WTC11 (cell line): ENCODE data around the gene CARD19. TPM values are rescaled to one million over a fixed set of nuclear protein-coding genes. Genes with fewer than 3 reads are reported as not detected.

Experiments used
- ATAC-seq: fragments of 200-7000 bp; cut with Tn5 transposase; 2 replicates; pipeline ENCODE4 v1.10.0; 2021; ENCODE audit warnings: mild to moderate bottlenecking, moderate library complexity
- CTCF ChIA-PET: fragments of 300-600 bp; sonication (Branson Sonifier 250); formaldehyde crosslinking; loops from one replicate; lab custom pipeline; 2021; ENCODE audit warnings: antibody characterized with exemption; lab: Charles Lee
- POLR2A ChIA-PET: fragments of 350-600 bp; sonication (Branson Sonifier 250); formaldehyde crosslinking; loops from one replicate; lab custom pipeline; 2021; ENCODE audit warnings: antibody characterized with exemption; lab: Charles Lee
- DNase-seq: peaks from one replicate; pipeline ENCODE4 v3.0.0; 2021; ENCODE audit warnings: low spot score
- H3K27ac Mint-ChIP-seq: 2 replicates; pipeline ENCODE4 v1.8.0; 2021; ENCODE audit warnings: mixed read lengths
- H3K27me3 Mint-ChIP-seq: 2 replicates; pipeline ENCODE4 v1.8.0; 2021; ENCODE audit warnings: low read depth, mild to moderate bottlenecking, moderate library complexity, mixed read lengths
- H3K36me3 Mint-ChIP-seq: 2 replicates; pipeline ENCODE4 v1.8.0; 2021; ENCODE audit warnings: mixed read lengths
- H3K4me1 Mint-ChIP-seq: 2 replicates; pipeline ENCODE4 v1.8.0; 2022; ENCODE audit warnings: mixed read lengths
- H3K4me3 Mint-ChIP-seq: 2 replicates; pipeline ENCODE4 v1.8.0; 2021; ENCODE audit warnings: mild to moderate bottlenecking, moderate library complexity, mixed read lengths
- H3K9me3 Mint-ChIP-seq: 2 replicates; pipeline ENCODE4 v1.8.0; 2021; ENCODE audit warnings: mixed read lengths
- CBFB ChIP-seq: sonication (generic); formaldehyde crosslinking; IDR thresholded peaks from 2 replicates; pipeline ENCODE4 v1.8.1; 2022; ENCODE audit warnings: mild to moderate bottlenecking, low read depth, missing genetic modification reagents
- CREB1 ChIP-seq: sonication (generic); formaldehyde crosslinking; IDR thresholded peaks from 2 replicates; pipeline ENCODE4 v1.8.0; 2023; ENCODE audit warnings: mild to moderate bottlenecking, missing genetic modification reagents
- FOXJ3 ChIP-seq: sonication (generic); formaldehyde crosslinking; IDR thresholded peaks from 2 replicates; pipeline ENCODE4 v1.9.0; 2021; ENCODE audit warnings: missing genetic modification reagents, mild to moderate bottlenecking, borderline replicate concordance
- GABPB1 ChIP-seq: sonication (generic); formaldehyde crosslinking; IDR thresholded peaks from 2 replicates; pipeline ENCODE4 v1.8.1; 2023; ENCODE audit warnings: mild to moderate bottlenecking, missing genetic modification reagents
- GRHL2 ChIP-seq: fragments of 250-450 bp; sonication (Bioruptor Pico); IDR thresholded peaks from 2 replicates; pipeline ENCODE4 v1.8.0; 2022; ENCODE audit warnings: mild to moderate bottlenecking, moderate library complexity; ENCODE audit not compliant: insufficient replicate concordance, severe bottlenecking
- JUN ChIP-seq: sonication (generic); formaldehyde crosslinking; IDR thresholded peaks from 2 replicates; pipeline ENCODE4 v1.8.0; 2023; ENCODE audit warnings: mild to moderate bottlenecking, missing genetic modification reagents
- MYBL2 ChIP-seq: sonication (generic); formaldehyde crosslinking; IDR thresholded peaks from 2 replicates; pipeline ENCODE4 v1.8.1; 2023; ENCODE audit warnings: mild to moderate bottlenecking, moderate library complexity, missing genetic modification reagents
- NFE2L1 ChIP-seq: sonication (generic); formaldehyde crosslinking; IDR thresholded peaks from 2 replicates; pipeline ENCODE4 v1.8.1; 2023; ENCODE audit warnings: missing genetic modification reagents
- PRRX2 ChIP-seq: fragments of 250-450 bp; sonication (Bioruptor Pico); IDR thresholded peaks from 2 replicates; pipeline ENCODE4 v1.8.0; 2021; ENCODE audit warnings: mild to moderate bottlenecking
- SMAD4 ChIP-seq: sonication (generic); formaldehyde crosslinking; IDR thresholded peaks from 2 replicates; pipeline ENCODE4 v1.8.0; 2022; ENCODE audit warnings: mild to moderate bottlenecking, missing genetic modification reagents
- SOX15 ChIP-seq: fragments of 250-450 bp; sonication (Bioruptor Pico); IDR thresholded peaks from 2 replicates; pipeline ENCODE4 v1.9.0; 2021; ENCODE audit warnings: mild to moderate bottlenecking
- ZBTB21 ChIP-seq: sonication (generic); formaldehyde crosslinking; IDR thresholded peaks from 2 replicates; pipeline ENCODE4 v1.8.1; 2023; ENCODE audit warnings: mild to moderate bottlenecking, missing genetic modification reagents, borderline replicate concordance
- ZNF138 ChIP-seq: sonication (generic); formaldehyde crosslinking; conservative IDR thresholded peaks from 2 replicates; pipeline ENCODE4 v1.8.1; 2022; ENCODE audit warnings: mild to moderate bottlenecking, moderate library complexity, missing genetic modification reagents
- ZNF416 ChIP-seq: fragments of 250-450 bp; sonication (Bioruptor Pico); IDR thresholded peaks from 2 replicates; pipeline ENCODE4 v1.9.0; 2021; ENCODE audit warnings: mild to moderate bottlenecking, inconsistent platforms
- total RNA-seq: library from RNA; stranded (reverse); gene quantifications from 3 replicates; pipeline ENCODE4 v1.2.3, GENCODE V29; 2021
- TF ChIP-seq, protein P1 (sequence below): sonication (generic); formaldehyde crosslinking; IDR thresholded peaks from 2 replicates; pipeline ENCODE4 v1.8.0; 2023; ENCODE audit warnings: mild to moderate bottlenecking, missing genetic modification reagents
- TF ChIP-seq, protein P2 (sequence below): sonication (generic); formaldehyde crosslinking; IDR thresholded peaks from 2 replicates; pipeline ENCODE4 v1.8.1; 2022; ENCODE audit warnings: mild to moderate bottlenecking, moderate library complexity, missing genetic modification reagents
- TF ChIP-seq, protein P3 (sequence below): fragments of 200-600 bp; IDR thresholded peaks from 2 replicates; pipeline ENCODE4 v1.8.0; 2022; ENCODE audit warnings: antibody characterized with exemption
- TF ChIP-seq, protein P4 (sequence below): sonication (generic); formaldehyde crosslinking; IDR thresholded peaks from 2 replicates; pipeline ENCODE4 v1.8.1; 2022; ENCODE audit warnings: low read depth, mild to moderate bottlenecking, moderate library complexity, missing genetic modification reagents, borderline replicate concordance
- TF ChIP-seq, protein P5 (sequence below): sonication (generic); formaldehyde crosslinking; IDR thresholded peaks from 2 replicates; pipeline ENCODE4 v1.8.0; 2022; ENCODE audit warnings: missing genetic modification reagents
- TF ChIP-seq, protein P6 (sequence below): sonication (generic); formaldehyde crosslinking; IDR thresholded peaks from 2 replicates; pipeline ENCODE4 v1.8.1; 2023; ENCODE audit warnings: mild to moderate bottlenecking, missing genetic modification reagents, moderate library complexity

CARD19 gene
- total RNA-seq, 1 experiment from 2014 or later = 34.5 TPM

DNA sequence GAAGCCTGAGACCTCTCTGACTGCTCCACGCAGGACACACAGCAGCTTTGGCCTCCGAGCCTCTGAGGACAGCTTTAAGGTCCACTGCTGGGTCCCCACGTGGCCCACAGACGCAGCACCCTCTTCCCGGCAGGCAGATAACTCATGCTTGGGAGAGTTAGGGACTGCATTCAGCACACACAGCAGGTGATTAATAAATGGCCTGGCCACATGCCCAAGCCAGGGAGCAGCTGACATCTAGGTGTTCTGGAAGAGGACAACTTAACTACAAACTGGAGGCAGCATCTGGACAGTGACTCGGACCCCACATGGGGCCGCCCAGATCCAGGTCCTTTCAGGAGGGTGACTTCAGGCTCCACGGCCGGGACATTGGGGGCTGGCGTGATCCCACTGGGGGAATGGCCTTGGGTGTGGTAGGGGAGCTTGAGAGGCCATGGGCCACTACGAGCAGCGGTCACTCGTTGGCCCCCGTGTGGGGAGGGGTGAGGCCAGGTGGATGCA lies 26.8 kb downstream of the CARD19 start (continued):
- TF ChIP-seq, protein P1, sequence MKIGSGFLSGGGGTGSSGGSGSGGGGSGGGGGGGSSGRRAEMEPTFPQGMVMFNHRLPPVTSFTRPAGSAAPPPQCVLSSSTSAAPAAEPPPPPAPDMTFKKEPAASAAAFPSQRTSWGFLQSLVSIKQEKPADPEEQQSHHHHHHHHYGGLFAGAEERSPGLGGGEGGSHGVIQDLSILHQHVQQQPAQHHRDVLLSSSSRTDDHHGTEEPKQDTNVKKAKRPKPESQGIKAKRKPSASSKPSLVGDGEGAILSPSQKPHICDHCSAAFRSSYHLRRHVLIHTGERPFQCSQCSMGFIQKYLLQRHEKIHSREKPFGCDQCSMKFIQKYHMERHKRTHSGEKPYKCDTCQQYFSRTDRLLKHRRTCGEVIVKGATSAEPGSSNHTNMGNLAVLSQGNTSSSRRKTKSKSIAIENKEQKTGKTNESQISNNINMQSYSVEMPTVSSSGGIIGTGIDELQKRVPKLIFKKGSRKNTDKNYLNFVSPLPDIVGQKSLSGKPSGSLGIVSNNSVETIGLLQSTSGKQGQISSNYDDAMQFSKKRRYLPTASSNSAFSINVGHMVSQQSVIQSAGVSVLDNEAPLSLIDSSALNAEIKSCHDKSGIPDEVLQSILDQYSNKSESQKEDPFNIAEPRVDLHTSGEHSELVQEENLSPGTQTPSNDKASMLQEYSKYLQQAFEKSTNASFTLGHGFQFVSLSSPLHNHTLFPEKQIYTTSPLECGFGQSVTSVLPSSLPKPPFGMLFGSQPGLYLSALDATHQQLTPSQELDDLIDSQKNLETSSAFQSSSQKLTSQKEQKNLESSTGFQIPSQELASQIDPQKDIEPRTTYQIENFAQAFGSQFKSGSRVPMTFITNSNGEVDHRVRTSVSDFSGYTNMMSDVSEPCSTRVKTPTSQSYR (CRISPR knock-in tag) = no peak

DNA sequence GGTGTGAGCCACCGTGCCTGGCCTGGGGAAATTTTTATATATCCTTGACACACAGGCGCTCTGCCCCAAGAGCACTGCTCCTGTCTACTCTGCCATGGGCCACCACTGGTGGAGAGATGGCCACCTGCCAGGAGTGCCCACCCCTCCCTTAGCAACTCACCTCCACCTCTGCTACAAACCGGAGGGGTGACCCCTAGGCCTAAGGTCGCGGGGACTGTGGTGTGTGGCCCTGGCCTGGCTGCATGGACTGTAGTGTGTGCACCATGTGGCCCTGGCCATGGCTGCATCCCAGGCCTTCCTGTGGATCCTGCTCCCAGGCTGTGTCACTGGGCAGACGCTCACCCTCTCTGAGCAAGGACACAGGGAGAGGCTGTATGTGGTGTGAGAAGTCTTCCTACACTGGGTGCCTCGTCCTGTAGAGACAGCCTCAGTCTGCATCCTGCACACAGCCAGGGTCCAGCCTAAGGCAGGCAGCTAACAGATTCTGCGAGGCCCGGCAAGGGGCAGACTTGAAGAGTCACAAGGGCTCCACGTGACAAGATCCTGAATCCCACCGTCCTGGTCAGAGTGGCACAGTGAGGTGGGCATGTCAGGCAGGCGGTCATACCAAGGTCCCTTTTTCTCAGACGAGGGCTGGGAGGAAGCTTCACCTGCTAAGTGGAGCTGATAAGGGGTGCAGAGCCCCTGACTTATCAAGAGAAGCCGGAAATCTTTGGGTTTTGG lies 27.7 kb downstream of the CARD19 start:
- DNase-seq (no peak), ATAC-seq (no peak)
- Mint-ChIP-seq H3K4me3 (no peak overlapping the region), H3K27me3 (no peaks in the 10 kb centered on the region), H3K9me3 (no peaks in the 10 kb centered on the region), H3K4me1 (peaks cover 20% of the 10 kb centered on the region), H3K27ac (no peak overlapping the region), H3K36me3 (peaks cover 7% of the 10 kb centered on the region)
- ChIA-PET CTCF (no interaction called here), POLR2A (no interaction called here)
- TF ChIP-seq ZBTB21 (CRISPR knock-in tag) (no peak), PRRX2 (CRISPR knock-in tag) (no peak), GABPB1 (CRISPR knock-in tag) (no peak), JUN (CRISPR knock-in tag) (no peak), SOX15 (CRISPR knock-in tag) (no peak), ZNF416 (CRISPR knock-in tag) (no peak), NFE2L1 (CRISPR knock-in tag) (no peak), CBFB (no peak), GRHL2 (CRISPR knock-in tag) (no peak), SMAD4 (CRISPR knock-in tag) (no peak), MYBL2 (CRISPR knock-in tag) (no peak), CREB1 (CRISPR knock-in tag) (no peak), FOXJ3 (CRISPR knock-in tag) (no peak), ZNF138 (CRISPR knock-in tag) (no peak)
- TF ChIP-seq, protein P2, sequence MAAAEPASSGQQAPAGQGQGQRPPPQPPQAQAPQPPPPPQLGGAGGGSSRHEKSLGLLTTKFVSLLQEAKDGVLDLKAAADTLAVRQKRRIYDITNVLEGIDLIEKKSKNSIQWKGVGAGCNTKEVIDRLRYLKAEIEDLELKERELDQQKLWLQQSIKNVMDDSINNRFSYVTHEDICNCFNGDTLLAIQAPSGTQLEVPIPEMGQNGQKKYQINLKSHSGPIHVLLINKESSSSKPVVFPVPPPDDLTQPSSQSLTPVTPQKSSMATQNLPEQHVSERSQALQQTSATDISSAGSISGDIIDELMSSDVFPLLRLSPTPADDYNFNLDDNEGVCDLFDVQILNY = no peak
- TF ChIP-seq, protein P3, sequence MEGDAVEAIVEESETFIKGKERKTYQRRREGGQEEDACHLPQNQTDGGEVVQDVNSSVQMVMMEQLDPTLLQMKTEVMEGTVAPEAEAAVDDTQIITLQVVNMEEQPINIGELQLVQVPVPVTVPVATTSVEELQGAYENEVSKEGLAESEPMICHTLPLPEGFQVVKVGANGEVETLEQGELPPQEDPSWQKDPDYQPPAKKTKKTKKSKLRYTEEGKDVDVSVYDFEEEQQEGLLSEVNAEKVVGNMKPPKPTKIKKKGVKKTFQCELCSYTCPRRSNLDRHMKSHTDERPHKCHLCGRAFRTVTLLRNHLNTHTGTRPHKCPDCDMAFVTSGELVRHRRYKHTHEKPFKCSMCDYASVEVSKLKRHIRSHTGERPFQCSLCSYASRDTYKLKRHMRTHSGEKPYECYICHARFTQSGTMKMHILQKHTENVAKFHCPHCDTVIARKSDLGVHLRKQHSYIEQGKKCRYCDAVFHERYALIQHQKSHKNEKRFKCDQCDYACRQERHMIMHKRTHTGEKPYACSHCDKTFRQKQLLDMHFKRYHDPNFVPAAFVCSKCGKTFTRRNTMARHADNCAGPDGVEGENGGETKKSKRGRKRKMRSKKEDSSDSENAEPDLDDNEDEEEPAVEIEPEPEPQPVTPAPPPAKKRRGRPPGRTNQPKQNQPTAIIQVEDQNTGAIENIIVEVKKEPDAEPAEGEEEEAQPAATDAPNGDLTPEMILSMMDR = no peak
- TF ChIP-seq, protein P1 (CRISPR knock-in tag) = no peak
- TF ChIP-seq, protein P4, sequence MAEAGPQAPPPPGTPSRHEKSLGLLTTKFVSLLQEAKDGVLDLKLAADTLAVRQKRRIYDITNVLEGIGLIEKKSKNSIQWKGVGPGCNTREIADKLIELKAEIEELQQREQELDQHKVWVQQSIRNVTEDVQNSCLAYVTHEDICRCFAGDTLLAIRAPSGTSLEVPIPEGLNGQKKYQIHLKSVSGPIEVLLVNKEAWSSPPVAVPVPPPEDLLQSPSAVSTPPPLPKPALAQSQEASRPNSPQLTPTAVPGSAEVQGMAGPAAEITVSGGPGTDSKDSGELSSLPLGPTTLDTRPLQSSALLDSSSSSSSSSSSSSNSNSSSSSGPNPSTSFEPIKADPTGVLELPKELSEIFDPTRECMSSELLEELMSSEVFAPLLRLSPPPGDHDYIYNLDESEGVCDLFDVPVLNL (CRISPR knock-in tag) = no peak
- TF ChIP-seq, protein P5, sequence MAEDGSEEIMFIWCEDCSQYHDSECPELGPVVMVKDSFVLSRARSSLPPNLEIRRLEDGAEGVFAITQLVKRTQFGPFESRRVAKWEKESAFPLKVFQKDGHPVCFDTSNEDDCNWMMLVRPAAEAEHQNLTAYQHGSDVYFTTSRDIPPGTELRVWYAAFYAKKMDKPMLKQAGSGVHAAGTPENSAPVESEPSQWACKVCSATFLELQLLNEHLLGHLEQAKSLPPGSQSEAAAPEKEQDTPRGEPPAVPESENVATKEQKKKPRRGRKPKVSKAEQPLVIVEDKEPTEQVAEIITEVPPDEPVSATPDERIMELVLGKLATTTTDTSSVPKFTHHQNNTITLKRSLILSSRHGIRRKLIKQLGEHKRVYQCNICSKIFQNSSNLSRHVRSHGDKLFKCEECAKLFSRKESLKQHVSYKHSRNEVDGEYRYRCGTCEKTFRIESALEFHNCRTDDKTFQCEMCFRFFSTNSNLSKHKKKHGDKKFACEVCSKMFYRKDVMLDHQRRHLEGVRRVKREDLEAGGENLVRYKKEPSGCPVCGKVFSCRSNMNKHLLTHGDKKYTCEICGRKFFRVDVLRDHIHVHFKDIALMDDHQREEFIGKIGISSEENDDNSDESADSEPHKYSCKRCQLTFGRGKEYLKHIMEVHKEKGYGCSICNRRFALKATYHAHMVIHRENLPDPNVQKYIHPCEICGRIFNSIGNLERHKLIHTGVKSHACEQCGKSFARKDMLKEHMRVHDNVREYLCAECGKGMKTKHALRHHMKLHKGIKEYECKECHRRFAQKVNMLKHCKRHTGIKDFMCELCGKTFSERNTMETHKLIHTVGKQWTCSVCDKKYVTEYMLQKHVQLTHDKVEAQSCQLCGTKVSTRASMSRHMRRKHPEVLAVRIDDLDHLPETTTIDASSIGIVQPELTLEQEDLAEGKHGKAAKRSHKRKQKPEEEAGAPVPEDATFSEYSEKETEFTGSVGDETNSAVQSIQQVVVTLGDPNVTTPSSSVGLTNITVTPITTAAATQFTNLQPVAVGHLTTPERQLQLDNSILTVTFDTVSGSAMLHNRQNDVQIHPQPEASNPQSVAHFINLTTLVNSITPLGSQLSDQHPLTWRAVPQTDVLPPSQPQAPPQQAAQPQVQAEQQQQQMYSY = no peak
- TF ChIP-seq, protein P6, sequence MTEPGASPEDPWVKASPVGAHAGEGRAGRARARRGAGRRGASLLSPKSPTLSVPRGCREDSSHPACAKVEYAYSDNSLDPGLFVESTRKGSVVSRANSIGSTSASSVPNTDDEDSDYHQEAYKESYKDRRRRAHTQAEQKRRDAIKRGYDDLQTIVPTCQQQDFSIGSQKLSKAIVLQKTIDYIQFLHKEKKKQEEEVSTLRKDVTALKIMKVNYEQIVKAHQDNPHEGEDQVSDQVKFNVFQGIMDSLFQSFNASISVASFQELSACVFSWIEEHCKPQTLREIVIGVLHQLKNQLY (CRISPR knock-in tag) = no peak
